Measurements from ENCODE around the gene DAO.

GRCh38 chr12:108930155-108930554, 50.3 kb downstream of the DAO start:
- TF ChIP-seq ZFP3 (CRISPR knock-in tag; IDR thresholded peaks at IDR 0.05) (no peak), ARNTL (CRISPR knock-in tag; IDR thresholded peaks at IDR 0.05; ENCODE audit: borderline replicate concordance, low read depth) (no peak), TOX (CRISPR knock-in tag; IDR thresholded peaks at IDR 0.05; ENCODE audit: borderline replicate concordance) (no peak), RARB (CRISPR knock-in tag; IDR thresholded peaks at IDR 0.05) (no peak), ZFP30 (CRISPR knock-in tag; IDR thresholded peaks at IDR 0.05) (no peak), CSRNP3 (CRISPR knock-in tag; IDR thresholded peaks at IDR 0.05) (no peak), OSR1 (CRISPR knock-in tag; IDR thresholded peaks at IDR 0.05) (no peak), ZC3H10 (CRISPR knock-in tag; IDR thresholded peaks at IDR 0.05) (no peak), ZNF8 (CRISPR knock-in tag; IDR thresholded peaks at IDR 0.05) (no peak), CREB5 (CRISPR knock-in tag; IDR thresholded peaks at IDR 0.05; ENCODE audit: low read depth) (no peak), ZNF70 (CRISPR knock-in tag; IDR thresholded peaks at IDR 0.05) (no peak), PATZ1 (CRISPR knock-in tag; IDR thresholded peaks at IDR 0.05; ENCODE audit: borderline replicate concordance) (no peak), GLIS3 (CRISPR knock-in tag; IDR thresholded peaks at IDR 0.05) (no peak), ESRRG (CRISPR knock-in tag; IDR thresholded peaks at IDR 0.05) (no peak)

Measured in SK-N-SH treated with all-trans-retinoic acid at 6 μM for 48 hours (cell line).